ENCODE results near the gene SYCE3.
A peak's percentile ranks its signal among the peaks of the same experiment; 100 is the strongest.
"Not testable (repeated sequence)": the region's sequence is repeated elsewhere in the genome, so short reads cannot be mapped to it uniquely, and the experiment has no call there.

Gene SYCE3

GRCh38 chr22:50546326-50547262 lies 16.1 kb downstream of the SYCE3 start:
- H3K9me3 ChIP-seq (ENCODE audit: control insufficient read depth, insufficient read depth, low read length), result no peaks in the 10 kb centered on the region
- no peak overlapping the region for H3K4me3 ChIP-seq (ENCODE audit: low read depth, low read length)
- peaks cover 4% of the 10 kb centered on the region; the same call in 1 of the 2 replicates for H3K4me1 ChIP-seq (ENCODE audit: control insufficient read depth, insufficient read depth, low read length)
- no peak overlapping the region for H3K27ac ChIP-seq (ENCODE audit: low read depth, low read length)
- H3K27me3 ChIP-seq (ENCODE audit: control insufficient read depth, insufficient read depth, low read length), result peaks cover 16% of the 10 kb centered on the region
- H3K36me3 ChIP-seq (ENCODE audit: control insufficient read depth, insufficient read depth, low read length), result no peaks in the 10 kb centered on the region
- no peak overlapping the region for H3K9ac ChIP-seq (ENCODE audit: low read depth, low read length)

- H3K27me3 ChIP-seq (ENCODE audit: control insufficient read depth, insufficient read depth, low read length), result peaks cover 16% of the 10 kb centered on the region
- H3K9ac ChIP-seq (ENCODE audit: low read depth, low read length), result no peak within 1 kb of the TSS
- peaks cover 4% of the 10 kb centered on the region; the same call in 1 of the 2 replicates for H3K4me1 ChIP-seq (ENCODE audit: control insufficient read depth, insufficient read depth, low read length)
- no peaks in the 10 kb centered on the region for H3K9me3 ChIP-seq (ENCODE audit: control insufficient read depth, insufficient read depth, low read length)
- no peak within 1 kb of the TSS for H3K4me3 ChIP-seq (ENCODE audit: low read depth, low read length)
- no peaks in the 10 kb centered on the region for H3K36me3 ChIP-seq (ENCODE audit: control insufficient read depth, insufficient read depth, low read length)
- no peak within 1 kb of the TSS for H3K27ac ChIP-seq (ENCODE audit: low read depth, low read length)
These were observed 17.0 kb downstream of the SYCE3 start, which contains the start of gene KLHDC7B for GRCh38 chr22:50545522-50546325. Gene KLHDC7B, plus strand, starts transcription at chr22:50545899. Its CDS starts 345 bp downstream, at chr22:50546244.

- H3K9me3 ChIP-seq (ENCODE audit: control insufficient read depth, insufficient read depth, low read length), result no peaks in the 10 kb centered on the region
- H3K9ac ChIP-seq (ENCODE audit: low read depth, low read length), result no peak overlapping the region
- H3K27me3 ChIP-seq (ENCODE audit: control insufficient read depth, insufficient read depth, low read length), result peaks cover 16% of the 10 kb centered on the region
- no peak overlapping the region for H3K27ac ChIP-seq (ENCODE audit: low read depth, low read length)
- H3K36me3 ChIP-seq (ENCODE audit: control insufficient read depth, insufficient read depth, low read length), result no peaks in the 10 kb centered on the region
- H3K4me1 ChIP-seq (ENCODE audit: control insufficient read depth, insufficient read depth, low read length), result peaks cover 4% of the 10 kb centered on the region; the same call in 1 of the 2 replicates
- H3K4me3 ChIP-seq (ENCODE audit: low read depth, low read length), result no peak overlapping the region; the same call in 1 of the 2 replicates
These were observed 17.9 kb downstream of the SYCE3 start for GRCh38 chr22:50544746-50545253.

GRCh38 chr22:50544078-50544745 lies 18.5 kb downstream of the SYCE3 start:
- Histone ChIP-seq H3K9ac (ENCODE audit: low read depth, low read length) (no peak overlapping the region), H3K4me1 (ENCODE audit: control insufficient read depth, insufficient read depth, low read length) (peaks cover 4% of the 10 kb centered on the region; the same call in 1 of the 2 replicates), H3K4me3 (ENCODE audit: low read depth, low read length) (peak overlapping the region; percentile 42; the same call in 1 of the 2 replicates)

GRCh38 chr22:50542416-50542927 lies 20.2 kb downstream of the SYCE3 start:
- H3K4me3 ChIP-seq (ENCODE audit: low read depth, low read length), result no peak overlapping the region
- H3K9me3 ChIP-seq (ENCODE audit: control insufficient read depth, insufficient read depth, low read length), result no peaks in the 10 kb centered on the region
- H3K4me1 ChIP-seq (ENCODE audit: control insufficient read depth, insufficient read depth, low read length), result peaks cover 4% of the 10 kb centered on the region; the same call in 1 of the 2 replicates
- no peak overlapping the region for H3K27ac ChIP-seq (ENCODE audit: low read depth, low read length)
- H3K27me3 ChIP-seq (ENCODE audit: control insufficient read depth, insufficient read depth, low read length), result peaks cover 16% of the 10 kb centered on the region
- no peak overlapping the region for H3K9ac ChIP-seq (ENCODE audit: low read depth, low read length)
- H3K36me3 ChIP-seq (ENCODE audit: control insufficient read depth, insufficient read depth, low read length), result no peaks in the 10 kb centered on the region

More at GRCh38 chr22:50544078-50544745, 18.5 kb downstream of the SYCE3 start:
- no peaks in the 10 kb centered on the region for H3K9me3 ChIP-seq (ENCODE audit: control insufficient read depth, insufficient read depth, low read length)
- H3K27me3 ChIP-seq (ENCODE audit: control insufficient read depth, insufficient read depth, low read length), result peaks cover 16% of the 10 kb centered on the region
- H3K27ac ChIP-seq (ENCODE audit: low read depth, low read length), result no peak overlapping the region
- H3K36me3 ChIP-seq (ENCODE audit: control insufficient read depth, insufficient read depth, low read length), result no peaks in the 10 kb centered on the region

- H3K4me1 ChIP-seq (ENCODE audit: control insufficient read depth, insufficient read depth, low read length); H3K36me3 ChIP-seq (ENCODE audit: control insufficient read depth, insufficient read depth, low read length); H3K9ac ChIP-seq (ENCODE audit: low read depth, low read length); H3K9me3 ChIP-seq (ENCODE audit: control insufficient read depth, insufficient read depth, low read length); H3K4me3 ChIP-seq (ENCODE audit: low read depth, low read length); H3K27ac ChIP-seq (ENCODE audit: low read depth, low read length): not testable (repeated sequence)
- peaks cover 16% of the 10 kb centered on the region for H3K27me3 ChIP-seq (ENCODE audit: control insufficient read depth, insufficient read depth, low read length)
These were observed 21.1 kb downstream of the SYCE3 start for GRCh38 chr22:50541667-50542026.

GRCh38 chr22:50540381-50540780 lies 22.3 kb downstream of the SYCE3 start:
- peaks cover 4% of the 10 kb centered on the region; the same call in 1 of the 2 replicates for H3K4me1 ChIP-seq (ENCODE audit: control insufficient read depth, insufficient read depth, low read length)
- no peak overlapping the region for H3K27ac ChIP-seq (ENCODE audit: low read depth, low read length)
- no peak overlapping the region for H3K9ac ChIP-seq (ENCODE audit: low read depth, low read length)
- H3K4me3 ChIP-seq (ENCODE audit: low read depth, low read length), result no peak overlapping the region
- H3K36me3 ChIP-seq (ENCODE audit: control insufficient read depth, insufficient read depth, low read length), result no peaks in the 10 kb centered on the region
- H3K27me3 ChIP-seq (ENCODE audit: control insufficient read depth, insufficient read depth, low read length), result peaks cover 11% of the 10 kb centered on the region
- no peaks in the 10 kb centered on the region for H3K9me3 ChIP-seq (ENCODE audit: control insufficient read depth, insufficient read depth, low read length)

GRCh38 chr22:50537765-50538164 lies 25.0 kb downstream of the SYCE3 start:
- H3K27ac ChIP-seq (ENCODE audit: low read depth, low read length), result no peak overlapping the region
- H3K4me1 ChIP-seq (ENCODE audit: control insufficient read depth, insufficient read depth, low read length), result no peaks in the 10 kb centered on the region
- H3K27me3 ChIP-seq (ENCODE audit: control insufficient read depth, insufficient read depth, low read length), result peaks cover 10% of the 10 kb centered on the region
- H3K4me3 ChIP-seq (ENCODE audit: low read depth, low read length), result no peak overlapping the region
- no peaks in the 10 kb centered on the region for H3K9me3 ChIP-seq (ENCODE audit: control insufficient read depth, insufficient read depth, low read length)
- no peak overlapping the region for H3K9ac ChIP-seq (ENCODE audit: low read depth, low read length)
- H3K36me3 ChIP-seq (ENCODE audit: control insufficient read depth, insufficient read depth, low read length), result no peaks in the 10 kb centered on the region

- Histone ChIP-seq H3K36me3 (ENCODE audit: control insufficient read depth, insufficient read depth, low read length) (no peaks in the 10 kb centered on the region), H3K4me3 (ENCODE audit: low read depth, low read length) (no peak overlapping the region), H3K9me3 (ENCODE audit: control insufficient read depth, insufficient read depth, low read length) (no peaks in the 10 kb centered on the region), H3K9ac (ENCODE audit: low read depth, low read length) (no peak overlapping the region), H3K4me1 (ENCODE audit: control insufficient read depth, insufficient read depth, low read length) (no peaks in the 10 kb centered on the region), H3K27ac (ENCODE audit: low read depth, low read length) (no peak overlapping the region), H3K27me3 (ENCODE audit: control insufficient read depth, insufficient read depth, low read length) (peaks cover 25% of the 10 kb centered on the region)
These were observed 26.5 kb downstream of the SYCE3 start for GRCh38 chr22:50536226-50536625.

GRCh38 chr22:50535113-50535512 lies 27.6 kb downstream of the SYCE3 start:
- H3K27ac ChIP-seq (ENCODE audit: low read depth, low read length), result no peak overlapping the region
- no peaks in the 10 kb centered on the region; the same call in 1 of the 2 replicates for H3K4me1 ChIP-seq (ENCODE audit: control insufficient read depth, insufficient read depth, low read length)
- peaks cover 36% of the 10 kb centered on the region for H3K27me3 ChIP-seq (ENCODE audit: control insufficient read depth, insufficient read depth, low read length)
- H3K4me3 ChIP-seq (ENCODE audit: low read depth, low read length), result no peak overlapping the region
- no peak overlapping the region for H3K9ac ChIP-seq (ENCODE audit: low read depth, low read length)
- no peaks in the 10 kb centered on the region for H3K36me3 ChIP-seq (ENCODE audit: control insufficient read depth, insufficient read depth, low read length)
- no peaks in the 10 kb centered on the region for H3K9me3 ChIP-seq (ENCODE audit: control insufficient read depth, insufficient read depth, low read length)

All from HUES48 (cell line).